LNCaP clone FGC (cell line): Measurements from ENCODE around the gene ZRANB1.

Experiments used
- DNase-seq: peaks from one replicate; pipeline ENCODE4 v3.0.0-alpha.2; 2011; ENCODE audit warnings: low read depth
- H3K4me3 ChIP-seq: 2 replicates; pipeline ENCODE4 v1.5.1; 2011; ENCODE audit warnings: mild to moderate bottlenecking, low read depth, low read length, control low read depth
- CTCF ChIP-seq: IDR thresholded peaks from 2 replicates; pipeline ENCODE4 v1.5.1; 2012; ENCODE audit warnings: mild to moderate bottlenecking; ENCODE audit not compliant: control insufficient read depth, insufficient read depth; ENCODE audit errors: extremely low read depth

ZRANB1 gene

GRCh38 chr10:124997306-124997705 is 55.4 kb downstream of the ZRANB1 start:
- no peak for DNase-seq
- no peak overlapping the region for H3K4me3 ChIP-seq
- no peak for TF ChIP-seq CTCF

- no peak overlapping the region for H3K4me3 ChIP-seq
- TF ChIP-seq CTCF = no peak
- no peak for DNase-seq
Measured at GRCh38 chr10:124997771-124998623, 56.1 kb downstream of the ZRANB1 start.

- H3K4me3 ChIP-seq = no peak overlapping the region
- TF ChIP-seq CTCF = no peak
- DNase-seq = no peak
Measured at GRCh38 chr10:124998624-124999291, 56.8 kb downstream of the ZRANB1 start.

GRCh38 chr10:124999433-125000365 is 57.8 kb downstream of the ZRANB1 start:
- no peak overlapping the region for H3K4me3 ChIP-seq
- DNase-seq = no peak
- TF ChIP-seq CTCF = no peak

- peak; percentile 18; the same call in 1 of the 2 replicates for TF ChIP-seq CTCF
- no peak for DNase-seq
- no peak overlapping the region for H3K4me3 ChIP-seq
Measured at GRCh38 chr10:125000366-125001312, 58.7 kb downstream of the ZRANB1 start.
